Urinary bladder (tissue), 4 donors: Measurements from ENCODE around the gene ELOB. TPM values are rescaled to one million over a fixed set of nuclear protein-coding genes. Genes with fewer than 3 reads are reported as not detected.
A peak's percentile ranks its signal among the peaks of the same experiment; 100 is the strongest.

Experiments
- DNase-seq: peaks from one replicate; pipeline ENCODE4 v3.0.0-alpha.2; 2015; ENCODE audit errors: extremely low spot score
- H3K27ac ChIP-seq: one replicate; pipeline ENCODE4 v1.5.1; 2013; ENCODE audit warnings: low read depth, mild to moderate bottlenecking, moderate library complexity
- H3K36me3 ChIP-seq: one replicate; pipeline ENCODE4 v1.6.1; 2013; ENCODE audit warnings: mild to moderate bottlenecking, moderate library complexity; ENCODE audit not compliant: insufficient read depth
- H3K4me1 ChIP-seq: one replicate; pipeline ENCODE4 v1.6.1; 2013; ENCODE audit warnings: mild to moderate bottlenecking, moderate library complexity; ENCODE audit not compliant: insufficient read depth
- H3K4me3 ChIP-seq: one replicate; pipeline ENCODE4 v1.5.1; 2013; ENCODE audit warnings: low read depth, low read length
- WGBS: extraction: QIAGEN DNeasy Blood & Tissue Kit; methylation state at CpG from one replicate; pipeline ENCODE4 v1.1.7; 2013; 5-methylcytosine and 5-hydroxymethylcytosine counted together
- polyA plus RNA-seq: library from polyadenylated mRNA; stranded (reverse); fragments of 200-250 nt; gene quantifications from one replicate; pipeline ENCODE4 v1.2.3, GENCODE V29; 2013
- total RNA-seq: library from RNA; depleted of rRNA; stranded (reverse); fragments of >200 nt; gene quantifications from one replicate; pipeline ENCODE4 v1.2.3, GENCODE V29; 2014
- donor health status: healthy with polysubstance abuse.
- donor health status: healthy.

ELOB gene
- total and polyA plus RNA-seq, 2 donors: 62.9 to 399 TPM

DNA sequence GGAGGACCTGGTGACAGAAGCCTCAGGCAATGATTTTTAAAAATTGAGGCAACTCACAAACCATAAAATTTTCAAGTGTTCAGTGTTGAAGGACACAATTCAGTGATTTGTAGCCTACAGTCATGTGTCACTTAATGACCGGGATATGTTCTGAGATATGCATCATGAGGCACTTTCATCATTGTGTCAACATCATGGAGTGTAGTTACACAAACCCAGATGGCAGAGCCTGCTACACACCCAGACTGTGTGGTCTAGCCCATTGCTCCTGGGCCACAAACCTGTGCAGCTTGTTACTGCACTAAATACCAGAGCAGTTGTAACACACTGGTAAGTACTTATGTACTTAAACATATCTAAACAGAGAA is 22.8 kb upstream of the ELOB start:
- Histone ChIP-seq H3K36me3 (no peaks in the 10 kb centered on the region), H3K4me3 (no peak overlapping the region), H3K4me1 (no peaks in the 10 kb centered on the region), H3K27ac (no peak overlapping the region)
- WGBS: 49% methylated on average over 1 of the region's 1 CpG
- peak; percentile 8 for DNase-seq

DNA sequence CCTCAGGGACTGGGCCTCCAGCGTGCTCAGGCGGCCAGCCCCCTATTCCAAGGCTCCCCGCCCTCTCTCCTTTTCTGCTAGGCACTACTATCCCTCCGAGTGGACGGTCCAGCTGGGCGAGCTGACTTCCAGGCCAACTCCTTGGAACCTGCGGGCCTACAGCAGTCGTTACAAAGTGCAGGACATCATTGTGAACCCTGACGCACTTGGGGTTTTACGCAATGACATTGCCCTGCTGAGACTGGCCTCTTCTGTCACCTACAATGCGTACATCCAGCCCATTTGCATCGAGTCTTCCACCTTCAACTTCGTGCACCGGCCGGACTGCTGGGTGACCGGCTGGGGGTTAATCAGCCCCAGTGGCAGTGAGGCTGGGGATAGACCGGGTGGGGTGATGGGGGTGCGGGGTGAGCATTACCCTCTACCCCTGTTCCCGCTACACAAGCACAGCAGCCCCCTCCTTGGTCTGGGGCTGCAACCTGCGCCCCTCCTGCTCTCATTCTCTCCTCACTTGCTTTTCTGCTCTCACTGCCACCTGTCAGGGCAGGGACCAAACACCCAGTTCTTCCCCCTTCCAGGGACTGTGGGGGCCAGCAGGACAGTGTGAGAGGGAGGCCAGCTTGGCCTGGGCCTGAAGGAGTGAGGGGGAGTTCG is 22.3 kb upstream of the ELOB start:
- H3K4me3 ChIP-seq: no peak overlapping the region
- H3K36me3 ChIP-seq: no peaks in the 10 kb centered on the region
- H3K27ac ChIP-seq: peak overlapping the region; percentile 42
- WGBS: 80% methylated on average over 21 of the region's 21 CpGs
- DNase-seq: no peak
- H3K4me1 ChIP-seq: no peaks in the 10 kb centered on the region

DNA sequence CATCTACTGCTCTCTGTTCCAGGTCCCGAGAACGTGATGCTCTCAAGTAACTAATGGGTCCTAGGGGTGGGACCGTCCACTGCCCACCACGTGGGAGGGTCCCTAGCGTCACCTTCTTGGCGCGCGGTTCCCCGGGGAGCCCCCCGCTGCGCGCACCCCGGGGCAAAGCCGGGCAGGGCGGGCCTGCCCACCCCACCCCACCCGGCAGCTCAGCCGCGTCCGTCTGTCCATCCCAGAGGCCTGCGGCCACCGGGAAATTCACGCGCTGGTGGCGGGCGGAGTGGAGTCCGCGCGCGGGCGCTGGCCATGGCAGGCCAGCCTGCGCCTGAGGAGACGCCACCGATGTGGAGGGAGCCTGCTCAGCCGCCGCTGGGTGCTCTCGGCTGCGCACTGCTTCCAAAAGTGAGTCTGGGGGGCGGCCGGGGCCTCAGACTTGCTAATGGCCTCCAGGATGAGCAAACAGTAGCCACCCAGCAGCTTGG is 21.7 kb upstream of the ELOB start:
- Histone ChIP-seq H3K4me1 (no peaks in the 10 kb centered on the region), H3K27ac (no peak overlapping the region), H3K4me3 (no peak overlapping the region), H3K36me3 (no peaks in the 10 kb centered on the region)
- DNase-seq: no peak
- WGBS: 91% methylated on average over 39 of the region's 39 CpGs

DNA sequence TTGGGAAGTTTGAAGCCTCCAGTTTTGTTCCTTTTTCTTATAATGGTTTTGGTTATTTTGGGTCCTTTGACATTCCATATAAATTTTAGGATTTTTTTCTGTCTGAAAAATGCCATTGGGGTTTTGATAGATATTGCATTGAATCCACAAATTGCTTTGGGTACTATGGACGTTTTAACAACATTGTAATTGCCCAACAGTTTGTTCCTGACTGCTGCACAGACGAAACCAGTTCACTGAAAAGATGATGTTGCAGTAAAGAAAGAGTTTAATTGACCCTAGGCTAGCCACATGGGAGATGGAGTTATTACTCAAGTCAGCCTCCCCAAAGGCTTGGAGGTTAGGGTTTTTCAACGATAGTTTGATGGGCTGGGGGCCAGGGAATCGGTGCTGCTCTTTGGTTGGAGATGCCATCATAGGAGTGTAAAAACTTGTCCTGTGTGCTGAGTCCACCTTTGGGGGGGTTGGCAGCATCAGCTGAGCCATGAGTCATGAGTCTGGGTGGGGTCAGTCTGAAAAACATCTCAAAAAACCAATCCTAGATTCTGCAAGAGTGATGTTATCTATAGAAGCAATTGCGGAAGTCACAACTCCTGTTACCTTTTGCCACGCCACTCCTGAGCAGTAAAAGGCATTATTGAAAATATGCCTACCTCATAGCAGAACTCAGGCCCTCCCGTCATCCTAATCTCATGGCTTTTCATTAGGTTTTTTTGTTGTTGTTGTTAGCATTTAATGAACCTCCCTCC is 18.5 kb upstream of the ELOB start:
- H3K27ac ChIP-seq: peak overlapping the region; percentile 71
- WGBS: 61% methylated on average over 7 of the region's 7 CpGs
- no peaks in the 10 kb centered on the region for H3K36me3 ChIP-seq
- DNase-seq: peak; percentile 28
- no peak overlapping the region for H3K4me3 ChIP-seq
- H3K4me1 ChIP-seq: no peaks in the 10 kb centered on the region

DNA sequence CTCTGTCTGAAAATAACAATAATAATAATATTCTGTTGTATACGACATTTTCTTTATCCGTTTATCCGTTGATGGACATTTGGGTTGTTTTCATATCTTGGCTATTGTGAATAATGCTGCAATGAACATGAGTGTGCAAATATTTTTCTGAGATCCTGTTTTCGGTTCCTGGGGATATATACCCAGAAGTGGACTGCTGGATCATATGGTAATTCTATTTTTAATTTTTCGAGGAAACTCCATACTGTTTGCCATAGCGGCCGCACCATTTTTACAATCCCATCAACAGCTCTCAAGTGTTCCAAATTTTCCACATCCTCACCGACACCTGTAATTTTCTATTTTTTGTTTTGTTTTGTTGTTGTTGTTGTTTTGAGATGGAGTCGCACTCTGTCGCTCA is 15.9 kb upstream of the ELOB start:
- WGBS: 90% methylated on average over 10 of the region's 10 CpGs
- Histone ChIP-seq H3K36me3 (no peaks in the 10 kb centered on the region), H3K4me3 (no peak overlapping the region), H3K4me1 (no peaks in the 10 kb centered on the region), H3K27ac (no peak overlapping the region)
- DNase-seq: no peak

DNA sequence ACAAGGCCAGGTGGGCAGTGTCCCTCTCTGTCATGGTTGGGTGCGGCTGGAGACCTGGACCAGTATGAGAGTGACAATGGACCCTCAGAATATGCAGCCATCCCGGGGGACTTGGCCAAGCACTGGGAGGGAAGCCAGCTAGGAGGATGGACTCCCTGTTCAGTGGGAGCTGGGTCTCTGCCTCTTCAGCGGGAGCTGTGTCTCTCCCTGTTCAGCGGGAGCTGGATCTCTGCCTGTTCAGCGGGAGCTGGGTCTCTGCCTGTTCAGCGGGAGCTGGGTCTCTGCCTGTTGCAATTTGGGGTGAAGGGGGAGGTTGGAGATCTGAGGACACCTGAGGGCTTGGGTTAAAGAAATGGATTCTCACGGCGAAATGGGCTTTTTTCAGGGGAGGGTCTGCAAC is 14.1 kb upstream of the ELOB start:
- no peaks in the 10 kb centered on the region for H3K36me3 ChIP-seq
- no peak for DNase-seq
- WGBS: 79% methylated on average over 8 of the region's 8 CpGs
- H3K4me3 ChIP-seq: no peak overlapping the region
- H3K27ac ChIP-seq: no peak overlapping the region
- H3K4me1 ChIP-seq: no peaks in the 10 kb centered on the region

DNA sequence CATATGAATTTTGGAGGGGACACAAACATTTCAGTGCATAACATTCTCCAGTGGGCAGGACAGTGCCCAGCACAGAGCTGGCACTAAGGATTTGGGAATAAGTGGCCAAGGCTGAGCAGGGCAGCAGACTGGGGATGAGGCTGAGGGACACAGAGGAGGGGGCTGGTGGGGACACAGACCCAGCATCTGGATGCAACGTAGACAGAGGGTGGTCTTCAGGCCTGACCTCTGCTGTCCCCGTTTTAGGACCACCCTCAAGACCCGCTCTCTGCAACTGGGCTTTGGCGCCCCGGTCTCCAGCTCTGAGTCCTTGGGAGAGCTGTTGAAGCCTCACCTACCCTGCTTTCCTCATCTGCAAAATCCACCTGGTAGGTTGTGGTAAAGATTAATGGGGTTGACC is 13.6 kb upstream of the ELOB start:
- Histone ChIP-seq H3K4me1 (no peaks in the 10 kb centered on the region), H3K36me3 (no peaks in the 10 kb centered on the region), H3K27ac (no peak overlapping the region), H3K4me3 (no peak overlapping the region)
- no peak for DNase-seq
- 82% methylated on average over 5 of the region's 5 CpGs for WGBS

DNA sequence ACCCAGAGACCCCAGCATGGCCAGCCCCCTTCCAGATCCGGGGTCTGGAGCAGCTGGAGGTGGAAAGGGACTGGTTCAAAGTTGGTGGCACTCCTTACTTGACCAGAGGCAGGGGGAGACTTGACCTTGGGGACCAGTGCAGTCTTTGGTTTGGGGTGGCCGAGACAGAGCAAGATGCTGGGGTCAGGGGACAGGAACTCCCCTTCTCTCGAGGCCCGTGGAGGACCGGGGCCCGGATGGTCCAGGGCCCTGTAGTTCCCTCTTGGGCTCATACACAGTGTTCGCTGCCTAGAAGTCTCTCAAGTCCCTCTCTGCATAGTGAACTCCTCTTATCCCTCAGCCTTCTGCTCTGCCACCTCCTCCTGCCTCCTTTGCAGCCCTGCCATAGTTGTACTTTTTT is 10.9 kb upstream of the ELOB start:
- H3K4me1 ChIP-seq: no peaks in the 10 kb centered on the region
- 47% methylated on average over 7 of the region's 7 CpGs for WGBS
- no peak overlapping the region for H3K27ac ChIP-seq
- H3K36me3 ChIP-seq: no peaks in the 10 kb centered on the region
- DNase-seq: no peak
- no peak overlapping the region for H3K4me3 ChIP-seq

DNA sequence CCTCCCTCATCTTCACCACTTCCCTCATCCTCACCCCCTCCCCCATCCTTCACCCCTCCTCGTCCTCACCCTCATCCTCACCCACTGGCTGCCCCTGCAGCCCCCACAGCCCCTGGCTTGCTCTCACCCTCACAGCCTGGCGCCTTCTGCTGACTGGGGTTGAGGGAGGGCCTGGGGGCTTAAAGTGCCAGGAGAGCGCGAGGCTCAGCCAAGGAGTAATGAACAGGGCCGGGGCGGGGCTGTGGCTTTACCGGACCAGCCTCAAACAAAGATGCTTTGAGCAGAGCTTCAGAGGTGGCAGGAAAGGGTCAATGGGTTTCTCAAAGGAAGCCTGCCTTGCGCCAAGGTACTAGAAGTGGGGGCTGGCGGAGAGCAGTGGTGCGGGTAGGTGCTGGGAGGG is 10.3 kb upstream of the ELOB start, which contains the start of gene PRSS33:
PRSS33 (minus strand) TSS at position 155 of the 400 bp plus-strand sequence. CDS start 1,013 bp downstream, outside the sequence.
- WGBS: 32% methylated on average over 10 of the region's 10 CpGs
- Histone ChIP-seq H3K36me3 (no peaks in the 10 kb centered on the region), H3K4me1 (no peaks in the 10 kb centered on the region), H3K27ac (no peak within 1 kb of the TSS), H3K4me3 (no peak within 1 kb of the TSS)
- DNase-seq: no peak

DNA sequence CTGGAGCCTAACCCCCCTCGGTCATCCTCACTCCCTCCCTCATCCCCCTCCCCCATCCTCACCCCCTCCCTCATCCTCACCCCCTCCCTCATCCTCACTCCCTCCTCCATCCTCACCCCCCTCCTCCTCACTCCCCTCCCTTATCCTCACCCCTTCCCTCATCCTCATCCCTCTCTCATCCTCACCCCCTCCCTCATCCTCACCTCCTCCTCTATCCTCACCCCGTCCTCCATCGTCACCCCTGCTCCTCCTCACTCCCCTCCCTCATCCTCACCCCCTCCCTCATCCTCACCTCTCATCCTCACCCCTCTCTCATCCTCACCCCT is 9.7 kb upstream of the ELOB start:
- Histone ChIP-seq H3K4me3 (no peak overlapping the region), H3K36me3 (no peaks in the 10 kb centered on the region), H3K4me1 (no peaks in the 10 kb centered on the region), H3K27ac (no peak overlapping the region)
- no peak for DNase-seq
- 51% methylated on average over 3 of the region's 3 CpGs for WGBS

DNA sequence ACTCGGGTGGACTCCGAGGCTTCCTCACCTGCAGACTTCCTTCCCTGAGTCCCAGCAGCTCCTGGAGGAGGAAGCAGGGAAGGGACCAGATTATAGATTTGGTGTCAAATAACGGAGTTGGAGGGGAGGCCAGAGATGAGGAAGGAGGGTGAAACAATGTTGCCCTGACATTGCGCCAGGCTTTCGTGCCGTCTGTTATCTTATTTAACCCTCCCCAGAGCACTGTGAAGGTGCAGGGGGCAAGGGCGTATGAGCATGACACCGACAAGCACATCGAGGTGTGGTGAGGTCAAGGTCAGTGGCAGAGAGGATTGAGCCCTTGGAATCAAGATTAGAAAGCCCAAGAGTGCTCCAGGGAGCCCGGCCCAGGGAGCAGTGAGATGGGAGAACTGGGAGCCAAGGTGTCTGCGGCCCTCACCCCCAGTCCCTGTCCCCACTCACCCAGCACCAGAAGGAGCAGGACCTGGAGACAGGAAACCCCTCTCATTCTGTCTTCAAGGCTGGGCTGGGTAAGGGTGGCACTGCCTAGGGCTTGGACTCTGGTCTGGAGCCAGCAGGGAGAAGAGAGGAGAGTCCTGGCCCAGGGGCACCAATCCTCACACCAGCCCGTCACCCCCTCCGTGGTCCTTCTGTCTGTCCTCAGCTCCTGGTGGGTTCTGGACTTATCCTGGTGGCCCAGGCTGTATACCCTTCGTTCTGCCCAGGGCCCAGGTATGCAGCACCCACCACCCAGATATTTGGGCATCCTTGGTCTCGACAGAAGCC is 9.2 kb upstream of the ELOB start:
- no peak overlapping the region for H3K27ac ChIP-seq
- no peak for DNase-seq
- no peak overlapping the region for H3K4me3 ChIP-seq
- H3K4me1 ChIP-seq: no peaks in the 10 kb centered on the region
- 52% methylated on average over 15 of the region's 15 CpGs for WGBS
- no peaks in the 10 kb centered on the region for H3K36me3 ChIP-seq

DNA sequence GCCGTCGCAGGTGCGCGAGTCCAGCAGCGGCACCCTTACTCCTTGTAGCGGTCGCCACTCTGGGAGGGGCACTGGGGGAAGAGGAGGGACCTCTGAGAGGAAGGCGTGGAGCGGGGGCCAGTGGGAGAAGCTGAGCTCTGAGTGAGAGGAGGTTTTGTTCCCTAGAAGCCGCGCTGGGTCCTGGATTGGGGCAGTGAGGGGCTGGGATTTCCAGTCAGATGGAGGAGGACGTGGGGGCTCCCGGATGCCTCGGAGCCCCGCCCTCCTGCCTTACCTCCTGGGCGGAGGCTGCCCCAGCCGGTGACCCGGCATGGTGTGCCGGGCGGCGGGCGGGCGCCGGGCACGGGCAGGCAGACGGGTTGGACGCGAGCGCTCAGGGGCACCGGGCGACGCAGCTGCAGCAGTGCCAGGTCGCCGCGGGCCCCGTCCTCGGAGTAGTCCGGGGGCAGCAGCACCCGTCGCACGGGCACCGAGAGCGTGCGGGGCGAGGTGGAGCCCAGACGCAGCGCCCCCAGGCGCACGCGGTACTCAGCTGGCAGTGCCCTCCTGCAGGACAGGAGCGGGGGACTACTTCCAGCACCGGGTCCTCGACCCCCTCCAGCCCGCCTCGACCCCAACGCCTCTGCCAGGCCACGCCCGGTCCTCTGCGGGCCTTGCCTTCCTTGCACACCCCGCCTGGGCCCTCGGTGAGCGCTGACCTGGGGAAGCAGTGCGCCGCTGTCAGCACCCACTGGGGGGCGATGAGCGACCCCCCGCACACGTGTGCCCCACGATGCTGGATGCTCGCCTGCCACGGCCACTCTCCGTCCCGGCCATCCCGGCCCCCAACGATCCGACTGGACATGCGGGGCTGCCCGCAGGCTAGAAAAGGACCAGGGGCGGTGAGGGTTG is 8.3 kb upstream of the ELOB start:
- no peak overlapping the region for H3K27ac ChIP-seq
- no peaks in the 10 kb centered on the region for H3K36me3 ChIP-seq
- 12% methylated on average over 79 of the region's 79 CpGs for WGBS
- DNase-seq: no peak
- H3K4me1 ChIP-seq: no peaks in the 10 kb centered on the region
- peak overlapping the region; percentile 24 for H3K4me3 ChIP-seq
